Superior temporal gyrus (tissue), 1 donor: ENCODE results near the gene MEGF8.
A peak's percentile ranks its signal among the peaks of the same experiment; 100 is the strongest.
"Not testable (repeated sequence)": the region's sequence is repeated elsewhere in the genome, so short reads cannot be mapped to it uniquely, and the experiment has no call there.

Source experiments
- DNase-seq: peaks from one replicate; pipeline ENCODE4 v3.0.0-alpha.2; 2016; ENCODE audit errors: extremely low spot score

The MEGF8 gene

GRCh38 chr19:42309686-42310085, 15.7 kb upstream of the MEGF8 start:
- DNase-seq, result no peak

GRCh38 chr19:42311657-42312056, 13.8 kb upstream of the MEGF8 start:
- DNase-seq, result no peak

GRCh38 chr19:42312370-42312769, 13.1 kb upstream of the MEGF8 start:
- no peak for DNase-seq

GRCh38 chr19:42313096-42313839, 12.2 kb upstream of the MEGF8 start, which contains the start of gene TMEM145:
TMEM145 (plus strand) TSS chr19:42313309; CDS start chr19:42313377, 68 bp downstream.
- peak; percentile 44 for DNase-seq

GRCh38 chr19:42313840-42314755, 11.3 kb upstream of the MEGF8 start:
- no peak for DNase-seq

GRCh38 chr19:42315024-42315423, 10.4 kb upstream of the MEGF8 start:
- DNase-seq, result no peak

GRCh38 chr19:42316223-42317211, 8.9 kb upstream of the MEGF8 start:
- no peak for DNase-seq

GRCh38 chr19:42317535-42317934, 7.9 kb upstream of the MEGF8 start:
- no peak for DNase-seq

GRCh38 chr19:42322305-42322704, 3.1 kb upstream of the MEGF8 start:
- no peak for DNase-seq

GRCh38 chr19:42323473-42323851, 2.0 kb upstream of the MEGF8 start:
- DNase-seq, result no peak

- DNase-seq, result no peak
Measured at GRCh38 chr19:42323852-42324654, 1.4 kb upstream of the MEGF8 start.

- no peak for DNase-seq
Measured at GRCh38 chr19:42324655-42325307, 654 bp upstream of the MEGF8 start.

GRCh38 chr19:42325896-42326771, 699 bp downstream of the MEGF8 start:
- no peak for DNase-seq

- DNase-seq, result no peak
Measured at GRCh38 chr19:42326969-42327368, 1.5 kb downstream of the MEGF8 start.

GRCh38 chr19:42327381-42327780, 1.9 kb downstream of the MEGF8 start:
- no peak for DNase-seq

- DNase-seq, result no peak
Measured at GRCh38 chr19:42328106-42328505, 2.7 kb downstream of the MEGF8 start.

GRCh38 chr19:42328854-42329253, 3.4 kb downstream of the MEGF8 start:
- DNase-seq, result no peak

GRCh38 chr19:42330241-42330711, 4.8 kb downstream of the MEGF8 start:
- DNase-seq, result no peak

GRCh38 chr19:42331333-42331732, 5.9 kb downstream of the MEGF8 start:
- DNase-seq, result not testable (repeated sequence)
